B cell (primary cell): ENCODE data around the gene ODC1. TPM values are rescaled to one million over a fixed set of nuclear protein-coding genes. Genes with fewer than 3 reads are reported as not detected.

Experiments used
- ATAC-seq: fragments of 200-7000 bp; cut with Tn5 transposase; one replicate; pipeline ENCODE4 v1.10.0; 2021; ENCODE audit warnings: low read depth, mild to moderate bottlenecking, moderate number of reproducible peaks, moderate library complexity
- CTCF ChIA-PET: fragments of 350-600 bp; sonication (Branson Sonifier 250); formaldehyde crosslinking; loops from one replicate; lab custom pipeline; 2021; ENCODE audit warnings: antibody characterized with exemption, inconsistent platforms; lab: Charles Lee
- POLR2A ChIA-PET: fragments of 350-600 bp; sonication (Branson Sonifier 250); formaldehyde crosslinking; loops from one replicate; lab custom pipeline; 2021; ENCODE audit warnings: antibody characterized with exemption; lab: Charles Lee
- DNase-seq: peaks from one replicate; pipeline ENCODE4 v3.0.0; 2013
- H2AFZ ChIP-seq: 2 replicates; pipeline ENCODE4 v1.6.1; 2012; ENCODE audit warnings: mild to moderate bottlenecking, low read depth, low read length; ENCODE audit not compliant: insufficient read depth, poor library complexity, severe bottlenecking
- H3K27ac ChIP-seq, 2 donors: 1 replicate in 1 of 2; 2 replicates in 1 of 2; pipeline ENCODE4 v1.5.1; 2012 to 2013; ENCODE audit warnings: low read length in 2 of 2, mild to moderate bottlenecking in 2 of 2, moderate library complexity in 1 of 2
- H3K27me3 ChIP-seq, 4 experiments: fragments of 200-600 bp in 1 of 4; sonication (generic) in 1 of 4; replicated peaks in 1 of 4; 1 replicate in 2 of 4; 2 replicates in 2 of 4; pipeline versions ENCODE4 v1.6.1 to v1.7.0; 2013 to 2016; ENCODE audit warnings: low read length in 3 of 4, mild to moderate bottlenecking in 2 of 4, mixed read lengths in 1 of 4, moderate library complexity in 1 of 4; ENCODE audit not compliant: insufficient read depth in 4 of 4, control insufficient read depth in 3 of 4; ENCODE audit errors: control extremely low read depth in 1 of 4
- H3K36me3 ChIP-seq, 2 experiments: replicated peaks in 1 of 2; 1 replicate in 1 of 2; 2 replicates in 1 of 2; pipeline versions ENCODE4 v1.6.1 to v1.7.1; 2013; ENCODE audit warnings: low read length in 1 of 2; ENCODE audit not compliant: insufficient read depth in 2 of 2, control insufficient read depth in 1 of 2; ENCODE audit errors: control extremely low read depth in 1 of 2, extremely low read depth in 1 of 2
- H3K4me1 ChIP-seq, 2 donors: fragments of 200-600 bp in 1 of 2; sonication (generic) in 1 of 2; 1 replicate in 1 of 2; 2 replicates in 1 of 2; pipeline versions ENCODE4 v1.5.1 to v1.6.1; 2013 to 2017; ENCODE audit warnings: low read length in 2 of 2; ENCODE audit not compliant: control insufficient read depth in 2 of 2, insufficient read depth in 2 of 2
- H3K4me2 ChIP-seq: replicated peaks from 2 replicates; pipeline ENCODE3; 2012; ENCODE audit warnings: mild to moderate bottlenecking, low read depth, low read length; ENCODE audit not compliant: poor library complexity, severe bottlenecking
- H3K4me3 ChIP-seq, 5 experiments: fragments of 200-600 bp in 1 of 5; sonication (generic) in 1 of 5; 1 replicate in 3 of 5; 2 replicates in 2 of 5; pipeline versions ENCODE4 v1.5.1 to v1.7.0; 2011 to 2016; ENCODE audit warnings: low read length in 4 of 5, mild to moderate bottlenecking in 4 of 5, low read depth in 2 of 5, control low read depth in 1 of 5, moderate library complexity in 1 of 5; ENCODE audit not compliant: insufficient read depth in 1 of 5; ENCODE audit errors: control extremely low read depth in 1 of 5, extremely low read depth in 1 of 5
- H3K79me2 ChIP-seq: fragments of 200-600 bp; sonication (generic); one replicate; pipeline ENCODE4 v1.6.0; 2016; ENCODE audit warnings: low read length; ENCODE audit not compliant: control insufficient read depth, insufficient read depth
- H3K9ac ChIP-seq: fragments of 200-600 bp; sonication (generic); 2 replicates; pipeline ENCODE4 v1.6.1; 2017; ENCODE audit warnings: mild to moderate bottlenecking, low read length, moderate library complexity
- H3K9me3 ChIP-seq, 3 donors: one replicate each; pipeline versions ENCODE4 v1.6.1 to v1.7.1; 2013; ENCODE audit warnings: low read length in 2 of 3; ENCODE audit not compliant: control insufficient read depth in 2 of 3, insufficient read depth in 1 of 3; ENCODE audit errors: control extremely low read depth in 1 of 3
- H4K20me1 ChIP-seq: 2 replicates; pipeline ENCODE4 v1.6.0; 2012; ENCODE audit warnings: mild to moderate bottlenecking, low read length; ENCODE audit not compliant: insufficient read depth, control insufficient read depth, poor library complexity, severe bottlenecking
- H3K27ac Mint-ChIP-seq: one replicate; pipeline ENCODE4 v1.8.0; 2021; ENCODE audit warnings: mixed read lengths
- H3K27me3 Mint-ChIP-seq: one replicate; pipeline ENCODE4 v1.8.0; 2021; ENCODE audit warnings: mixed read lengths
- H3K4me1 Mint-ChIP-seq: one replicate; pipeline ENCODE4 v1.8.0; 2021; ENCODE audit warnings: mixed read lengths
- H3K4me3 Mint-ChIP-seq: one replicate; pipeline ENCODE4 v1.8.0; 2021; ENCODE audit warnings: mixed read lengths
- H3K9me3 Mint-ChIP-seq: one replicate; pipeline ENCODE4 v1.8.0; 2022; ENCODE audit warnings: mixed read lengths; ENCODE audit not compliant: insufficient read depth
- CTCF ChIP-seq: fragments of 200-600 bp; IDR thresholded peaks from one replicate; pipeline ENCODE4 v1.8.0; 2022; ENCODE audit warnings: antibody characterized with exemption, mild to moderate bottlenecking
- EZH2 ChIP-seq: IDR thresholded peaks from 2 replicates; pipeline ENCODE4 v1.6.1; 2012; ENCODE audit warnings: borderline replicate concordance, low read depth, mild to moderate bottlenecking, moderate library complexity, low read length; ENCODE audit not compliant: insufficient read depth, poor library complexity, severe bottlenecking
- WGBS: methylation state at CpG from one replicate; pipeline ENCODE4 v1.1.5; 2013; ENCODE audit warnings: missing lambda C conversion rate; ENCODE audit not compliant: insufficient coverage; 5-methylcytosine and 5-hydroxymethylcytosine counted together
- intact Hi-C: fragments of 100-400 bp; cut with micrococcal nuclease; formaldehyde crosslinking; loops from one replicate; pipeline ENCODE4 v1.10.0; 2022
- polyA plus RNA-seq: library from polyadenylated mRNA; depleted of rRNA; stranded (reverse); fragments of >200 nt; gene quantifications from 2 replicates; pipeline ENCODE4 v1.2.3, GENCODE V29; 2012
- total RNA-seq, 2 donors: library from RNA; stranded (reverse); fragments of 120-200 nt in 1 of 2; gene quantifications; 1 replicate in 1 of 2; 2 replicates in 1 of 2; pipeline versions ENCODE4 v1.2.3 to v1.2.4, GENCODE V29; 2013 to 2022

ODC1 gene
- total and polyA plus RNA-seq, 2 donors (not counting 1 experiment from before 2014, with no cell fraction given) = 88.7 to 171 TPM

DNA sequence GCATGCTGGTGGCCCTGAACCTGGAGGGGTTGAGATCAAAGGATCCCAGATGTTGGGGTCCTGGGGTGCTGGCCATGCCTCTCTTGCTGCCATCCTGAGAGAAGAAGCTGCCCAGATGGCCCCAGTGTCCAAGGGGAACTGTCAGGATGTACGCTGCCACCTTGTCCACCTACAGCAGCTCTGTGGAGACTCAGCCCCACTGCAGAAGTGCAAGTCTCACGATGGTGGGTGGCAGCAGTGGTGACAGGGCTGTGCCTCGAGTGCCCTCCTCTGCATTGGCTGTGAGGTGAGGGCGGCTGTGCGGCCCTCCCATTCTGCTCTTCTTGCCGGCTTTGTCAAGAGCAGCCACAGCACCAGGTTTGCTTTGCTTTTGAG, 24.7 kb downstream of the ODC1 start:
- no peaks in the 10 kb centered on the region for H3K27me3 ChIP-seq
- no peak overlapping the region for H2AFZ ChIP-seq
- H3K4me3 ChIP-seq = no peak overlapping the region
- ChIA-PET POLR2A (no interaction called here), CTCF (interaction anchor here (1.8 kb wide), 1 partner anchor 12 kb away, joined by 8 read pairs; no protein-coding TSS in a partner anchor)
- ATAC-seq (no peak), DNase-seq (no peak)
- H3K4me1 ChIP-seq = peaks cover 0 to 4% of the 10 kb centered on the region in 2 donors
- no peak overlapping the region for H3K27ac ChIP-seq
- WGBS = 93% methylated on average over 4 of the region's 6 CpGs
- Mint-ChIP-seq H3K4me3 (no peak overlapping the region), H3K27me3 (no peaks in the 10 kb centered on the region), H3K27ac (no peak overlapping the region), H3K9me3 (no peaks in the 10 kb centered on the region), H3K4me1 (peaks cover 3% of the 10 kb centered on the region)
- TF ChIP-seq EZH2 (no peak), CTCF (no peak)
- peaks cover 0 to 57% of the 10 kb centered on the region in 2 experiments for H3K36me3 ChIP-seq
- no peaks in the 10 kb centered on the region for H3K9me3 ChIP-seq
- H3K79me2 ChIP-seq = no peaks in the 10 kb centered on the region
- H4K20me1 ChIP-seq = no peaks in the 10 kb centered on the region
- H3K4me2 ChIP-seq = no peak overlapping the region
- H3K9ac ChIP-seq = no peak overlapping the region
- intact Hi-C loops = no loop called here

- WGBS = 96% methylated on average over 24 of the region's 24 CpGs
- POLR2A ChIA-PET = no interaction called here
These were observed 25.3 kb downstream of the ODC1 start for GRCh38 chr2:10422732-10423399.

More at GRCh38 chr2:10422732-10423399, 25.3 kb downstream of the ODC1 start:
- Histone ChIP-seq H3K79me2 (no peaks in the 10 kb centered on the region), H3K36me3 (peaks cover 0 to 57% of the 10 kb centered on the region in 2 experiments), H2AFZ (no peak overlapping the region), H3K9ac (no peak overlapping the region), H3K4me2 (no peak overlapping the region), H3K4me3 (no peak overlapping the region), H3K4me1 (peaks cover 0 to 8% of the 10 kb centered on the region in 2 donors), H3K27me3 (no peaks in the 10 kb centered on the region), H3K27ac (no peak overlapping the region), H3K9me3 (no peaks in the 10 kb centered on the region), H4K20me1 (no peaks in the 10 kb centered on the region)
- CTCF ChIA-PET = interaction anchor here (1.8 kb wide), 1 partner anchor 12 kb away, joined by 8 read pairs; no protein-coding TSS in a partner anchor
- intact Hi-C loops = no loop called here
- H3K4me1 Mint-ChIP-seq = peaks cover 4% of the 10 kb centered on the region
- no peak overlapping the region for H3K27ac Mint-ChIP-seq
- no peak for DNase-seq
- H3K27me3 Mint-ChIP-seq = no peaks in the 10 kb centered on the region
- TF ChIP-seq CTCF (no peak), EZH2 (no peak)
- H3K9me3 Mint-ChIP-seq = no peaks in the 10 kb centered on the region
- H3K4me3 Mint-ChIP-seq = no peak overlapping the region
- ATAC-seq = no peak
